ENCODE results near the gene RBFOX2.

GRCh38 chr22:35729309-35729698 is 299.3 kb downstream of the RBFOX2 start:
- TF ChIP-seq CTCF (IDR thresholded peaks at IDR 0.05; ENCODE audit: low read length) (no peak; the same call in 1 of the 2 replicates), EZH2 (IDR thresholded peaks at IDR 0.05; ENCODE audit: borderline replicate concordance, low read length) (no peak)

Data from OCI-LY1 (cell line).